ENCODE measurements around the gene ELAVL3. TPM values are rescaled to one million over a fixed set of nuclear protein-coding genes. Genes with fewer than 3 reads are reported as not detected.
A peak's percentile ranks its signal among the peaks of the same experiment; 100 is the strongest.
"Not testable (repeated sequence)": the region's sequence is repeated elsewhere in the genome, so short reads cannot be mapped to it uniquely, and the experiment has no call there.

ELAVL3 gene
- total and polyA plus RNA-seq, 2 donors (not counting 3 experiments of a cell fraction or from before 2014, with no cell fraction given): not detected

- H3K9ac ChIP-seq (replicated peaks; ENCODE audit: extremely low read depth, insufficient read depth, low read length): peak overlapping the region; percentile 40
- dilution Hi-C loops (cut with MboI; ENCODE audit: extremely low pct_ligation_motif_present, low sequenced_read_pairs): no loop called here
These were observed 46.2 kb downstream of the ELAVL3 start for GRCh38 chr19:11434703-11435056.

DNA sequence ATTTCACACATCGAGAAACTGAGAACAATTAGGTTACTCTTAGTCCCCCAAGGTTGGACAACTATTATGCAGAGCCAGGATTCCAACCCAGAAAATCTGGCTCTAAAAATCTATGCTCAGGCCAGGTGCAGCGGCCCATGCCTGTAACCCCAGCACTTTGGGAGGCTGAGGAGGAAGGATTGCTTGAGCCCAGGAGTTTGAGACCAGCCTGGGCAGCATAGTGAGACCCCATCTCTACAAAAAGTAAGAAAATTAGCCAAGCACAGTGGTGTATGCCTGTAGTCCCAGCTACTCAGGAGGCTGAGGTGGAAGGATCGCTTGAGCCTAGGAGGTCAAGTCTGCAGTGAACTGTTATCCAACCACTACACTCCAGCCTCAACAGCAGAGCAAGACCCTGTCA, 47.3 kb downstream of the ELAVL3 start:
- DNase-seq (ENCODE audit: low read depth, low spot score); BruUV-seq (replicated peaks); H3K9me3 ChIP-seq (replicated peaks; ENCODE audit: control insufficient read depth, insufficient read depth, low read length); H3K27ac ChIP-seq (ENCODE audit: insufficient read depth, low read depth, low read length); POLR2A ChIA-PET; H3K9ac ChIP-seq (replicated peaks; ENCODE audit: extremely low read depth, insufficient read depth, low read length); H3K27me3 ChIP-seq (ENCODE audit: control insufficient read depth in 2 of 2, insufficient read depth in 2 of 2, low read length in 2 of 2); intact Hi-C loops (cut with micrococcal nuclease); H4K20me1 ChIP-seq (replicated peaks; ENCODE audit: control insufficient read depth, extremely low read depth, insufficient read depth, low read length); H2AFZ ChIP-seq (ENCODE audit: low read depth, low read length); H3K9me1 ChIP-seq (replicated peaks; ENCODE audit: control insufficient read depth, extremely low read depth, insufficient read depth, low read length); dilution Hi-C loops (cut with MboI; ENCODE audit: extremely low pct_ligation_motif_present, low sequenced_read_pairs); H3K4me3 ChIP-seq (replicated peaks in 1 of 3; ENCODE audit: insufficient read depth in 1 of 3, low read depth in 1 of 3, low read length in 3 of 3); H3K4me2 ChIP-seq (ENCODE audit: insufficient read depth, low read length); FAIRE-seq: not testable (repeated sequence)
- CTCF ChIA-PET: interaction anchor here (2.1 kb wide), 1 partner anchor 11 kb away, joined by 19 read pairs; no protein-coding TSS in a partner anchor
- peaks cover 5 to 11% of the 10 kb centered on the region in 2 experiments for H3K36me3 ChIP-seq (ENCODE audit: control insufficient read depth in 2 of 2, extremely low read depth in 1 of 2, insufficient read depth in 2 of 2, low read length in 2 of 2)
- H3K79me2 ChIP-seq (ENCODE audit: control insufficient read depth, insufficient read depth, low read length): peaks cover 16% of the 10 kb centered on the region
- peaks cover 12% of the 10 kb centered on the region for H3K4me1 ChIP-seq (ENCODE audit: control insufficient read depth, extremely low read depth, insufficient read depth, low read length)

More at GRCh38 chr19:11434703-11435056, 46.2 kb downstream of the ELAVL3 start:
- POLR2A ChIA-PET: no interaction called here
- CTCF ChIA-PET: interaction anchor here (0.9 to 2.1 kb wide), 13 partner anchors 9 to 141 kb away, joined by 3 to 19 read pairs (median 5); partner anchors contain the start of genes EPOR and SWSAP1
- Histone ChIP-seq H2AFZ (ENCODE audit: low read depth, low read length) (peak overlapping the region; percentile 98), H4K20me1 (replicated peaks; ENCODE audit: control insufficient read depth, extremely low read depth, insufficient read depth, low read length) (no peaks in the 10 kb centered on the region), H3K79me2 (ENCODE audit: control insufficient read depth, insufficient read depth, low read length) (peaks cover 16% of the 10 kb centered on the region), H3K4me3 (replicated peaks in 1 of 3; ENCODE audit: insufficient read depth in 1 of 3, low read depth in 1 of 3, low read length in 3 of 3) (peak overlapping the region in 2 of 3 experiments; percentile 18 to 22), H3K27ac (ENCODE audit: insufficient read depth, low read depth, low read length) (no peak overlapping the region), H3K36me3 (ENCODE audit: control insufficient read depth in 2 of 2, extremely low read depth in 1 of 2, insufficient read depth in 2 of 2, low read length in 2 of 2) (peaks cover 5 to 15% of the 10 kb centered on the region in 2 experiments), H3K27me3 (ENCODE audit: control insufficient read depth in 2 of 2, insufficient read depth in 2 of 2, low read length in 2 of 2) (no peaks in the 10 kb centered on the region), H3K4me2 (ENCODE audit: insufficient read depth, low read length) (peak overlapping the region; percentile 53), H3K9me3 (replicated peaks; ENCODE audit: control insufficient read depth, insufficient read depth, low read length) (no peaks in the 10 kb centered on the region), H3K4me1 (ENCODE audit: control insufficient read depth, extremely low read depth, insufficient read depth, low read length) (peaks cover 12% of the 10 kb centered on the region), H3K9me1 (replicated peaks; ENCODE audit: control insufficient read depth, extremely low read depth, insufficient read depth, low read length) (no peaks in the 10 kb centered on the region)
- no peak for FAIRE-seq
- no TSS peak for BruUV-seq (replicated peaks)
- TF ChIP-seq CTCF (IDR thresholded peaks at IDR 0.05; ENCODE audit: extremely low read depth in 1 of 2, insufficient read depth in 1 of 2, low read depth in 1 of 2, low read length in 2 of 2) (no peak), GATA2 (IDR thresholded peaks at IDR 0.05; ENCODE audit: insufficient read depth, insufficient read length, low read depth, low read length) (no peak), FOS (IDR thresholded peaks at IDR 0.05; ENCODE audit: borderline replicate concordance, insufficient read depth, low read length) (no peak), JUN (IDR thresholded peaks at IDR 0.05; ENCODE audit: borderline replicate concordance, insufficient read depth, insufficient read length, low read depth) (no peak), POLR2AphosphoS5 (IDR thresholded peaks at IDR 0.05; ENCODE audit: insufficient read depth, low read depth, low read length) (no peak), MYC (IDR thresholded peaks at IDR 0.05; ENCODE audit: low read depth, low read length) (no peak), POLR2A (IDR thresholded peaks at IDR 0.05; ENCODE audit: low read depth, low read length) (no peak), EZH2 (IDR thresholded peaks at IDR 0.05; ENCODE audit: borderline replicate concordance, low read depth, low read length, severe bottlenecking) (no peak)
- TF ChIP-seq, protein P1, sequence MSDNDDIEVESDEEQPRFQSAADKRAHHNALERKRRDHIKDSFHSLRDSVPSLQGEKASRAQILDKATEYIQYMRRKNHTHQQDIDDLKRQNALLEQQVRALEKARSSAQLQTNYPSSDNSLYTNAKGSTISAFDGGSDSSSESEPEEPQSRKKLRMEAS (IDR thresholded peaks at IDR 0.05; ENCODE audit: insufficient read depth, insufficient read length): no peak
- intact Hi-C loops (cut with micrococcal nuclease): loop anchor here (1.0 to 5.0 kb wide), 4 partner anchors 48 to 153 kb away; partner anchors contain the start of genes CCDC159 and TMEM205
- no peak for DNase-seq (ENCODE audit: low read depth, low spot score)

All from endothelial cell of umbilical vein (primary cell).